ENCODE measurements around the gene PAX7. TPM values are rescaled to one million over a fixed set of nuclear protein-coding genes. Genes with fewer than 3 reads are reported as not detected.

Gene PAX7
- total RNA-seq, 4 donors from 2014 or later = not detected

GRCh38 chr1:18730321-18730720 lies 99.7 kb downstream of the PAX7 start:
- no peak for TF ChIP-seq CTCF (IDR thresholded peaks at IDR 0.05; ENCODE audit: low read depth)

GRCh38 chr1:18731148-18731547 lies 100.5 kb downstream of the PAX7 start:
- no peak for TF ChIP-seq CTCF (IDR thresholded peaks at IDR 0.05; ENCODE audit: low read depth)

- TF ChIP-seq CTCF (IDR thresholded peaks at IDR 0.05; ENCODE audit: low read depth) = no peak
Observed at GRCh38 chr1:18731591-18732235, 101.1 kb downstream of the PAX7 start.

- TF ChIP-seq CTCF (IDR thresholded peaks at IDR 0.05; ENCODE audit: low read depth) = no peak
Observed at GRCh38 chr1:18732686-18733085, 102.0 kb downstream of the PAX7 start.

- TF ChIP-seq CTCF (IDR thresholded peaks at IDR 0.05; ENCODE audit: low read depth) = no peak
Observed at GRCh38 chr1:18734001-18734400, 103.4 kb downstream of the PAX7 start.

GRCh38 chr1:18734461-18735223 lies 104.0 kb downstream of the PAX7 start:
- no peak for TF ChIP-seq CTCF (IDR thresholded peaks at IDR 0.05; ENCODE audit: low read depth)

- TF ChIP-seq CTCF (IDR thresholded peaks at IDR 0.05; ENCODE audit: low read depth) = no peak
Observed at GRCh38 chr1:18735224-18735997, 104.8 kb downstream of the PAX7 start.
